GM18870 (cell line): Measurements from ENCODE around the gene CLDN3.

Source experiments
- ATAC-seq: cut with Tn5 transposase; IDR thresholded peaks from one replicate; pipeline ENCODE4 v1.9.1; 2021; ENCODE audit warnings: moderate library complexity; ENCODE audit not compliant: unreplicated experiment

CLDN3 gene

DNA sequence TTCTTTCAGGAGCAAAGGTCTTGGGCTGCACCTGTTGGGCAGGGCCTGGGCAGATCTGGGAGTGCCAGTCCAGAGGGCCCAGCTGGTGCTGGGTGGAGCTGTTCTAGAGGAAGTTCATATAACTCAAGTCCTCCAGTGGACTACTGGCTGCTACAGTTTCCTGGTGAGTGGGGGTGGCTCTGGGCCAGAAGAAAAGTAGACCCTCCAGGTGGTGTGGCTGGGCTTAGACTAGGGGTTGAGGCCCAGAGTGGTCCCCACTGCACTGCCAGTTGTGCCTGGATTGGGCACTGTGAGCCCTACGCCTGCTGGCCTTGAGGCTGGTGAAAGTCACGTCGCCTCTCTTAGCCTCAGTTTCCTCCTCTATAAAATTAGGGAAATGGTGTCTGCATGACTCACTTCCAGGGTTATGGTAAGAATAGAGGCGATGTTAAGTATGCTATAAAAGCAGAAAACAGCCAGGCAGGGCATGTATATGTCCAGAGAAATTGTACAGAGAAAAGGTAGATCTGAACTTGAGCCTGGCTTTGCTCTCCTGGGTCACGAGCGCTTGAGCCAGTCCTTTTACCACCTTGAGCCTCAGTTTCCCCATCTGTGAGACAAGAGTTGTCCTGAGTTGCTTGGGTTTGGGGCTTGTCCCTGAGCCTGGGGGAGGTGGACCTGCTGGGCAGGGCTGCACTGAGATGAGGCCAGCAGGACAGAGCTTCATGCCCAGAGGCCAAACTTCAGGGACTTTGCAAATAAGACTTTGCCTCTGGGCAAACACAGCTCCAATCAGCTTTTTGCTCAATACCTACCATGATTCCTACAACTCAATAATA, 3.8 kb upstream of the CLDN3 start:
- ATAC-seq, result no peak

DNA sequence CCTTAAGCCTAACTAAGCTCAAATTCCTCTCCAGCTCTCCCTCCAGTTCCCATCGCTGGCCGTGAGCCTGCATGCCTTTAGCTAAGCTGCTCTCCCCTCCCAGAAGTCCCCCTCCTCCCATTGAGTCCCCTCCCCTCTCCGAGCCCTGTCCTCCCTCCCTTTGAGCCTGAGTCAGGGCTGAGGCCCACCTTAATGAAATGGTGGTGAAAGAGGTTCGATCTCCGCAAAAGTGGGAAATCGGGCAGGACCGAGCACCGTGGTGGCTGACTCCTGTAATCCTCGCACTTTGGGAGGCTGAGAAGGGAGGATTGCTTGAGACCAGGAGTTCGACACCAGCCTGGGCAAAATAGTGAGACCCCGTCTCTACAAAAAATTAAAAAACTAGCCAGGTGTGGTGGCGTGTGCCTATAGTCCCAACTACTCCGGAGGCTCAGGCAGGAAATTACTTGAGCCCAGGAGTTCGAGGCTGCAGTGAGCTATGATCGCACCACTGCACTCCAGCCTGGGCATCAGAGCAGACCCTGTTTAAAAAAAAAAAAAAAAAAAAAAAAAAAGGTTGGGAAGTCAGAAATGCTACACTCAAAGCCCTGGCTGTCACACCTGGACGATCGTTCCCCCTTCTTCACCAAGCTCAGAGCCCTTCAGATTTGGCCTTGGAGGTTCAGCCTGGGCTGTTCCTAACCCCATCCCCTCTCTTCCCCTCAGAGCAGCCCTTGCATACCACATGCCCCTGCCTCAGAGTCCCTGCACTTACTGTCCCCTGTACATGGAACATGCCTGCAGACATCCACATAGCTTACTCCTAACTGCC, 995 bp upstream of the CLDN3 start:
- ATAC-seq, result no peak

DNA sequence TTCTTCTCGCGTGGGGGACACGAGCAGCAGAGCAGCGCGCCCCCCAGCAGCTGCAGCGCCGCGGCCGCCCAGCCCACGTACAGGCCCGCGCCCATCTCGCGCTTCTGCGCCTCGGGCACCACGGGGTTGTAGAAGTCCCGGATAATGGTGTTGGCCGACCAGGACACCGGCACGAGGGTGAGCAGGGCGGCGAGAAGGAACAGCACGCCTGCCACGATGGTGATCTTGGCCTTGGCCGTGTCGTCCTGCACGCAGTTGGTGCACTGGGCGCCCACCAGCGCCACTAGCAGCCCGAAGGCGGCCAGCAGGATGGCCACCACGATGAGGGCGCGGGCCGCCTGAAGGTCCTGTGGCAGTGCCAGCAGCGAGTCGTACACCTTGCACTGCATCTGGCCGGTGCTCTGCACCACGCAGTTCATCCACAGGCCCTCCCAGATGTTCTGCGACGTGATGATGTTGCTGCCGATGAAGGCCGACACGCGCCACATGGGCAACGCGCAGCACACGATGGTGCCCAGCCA, 529 bp downstream of the CLDN3 start:
- no peak for ATAC-seq

DNA sequence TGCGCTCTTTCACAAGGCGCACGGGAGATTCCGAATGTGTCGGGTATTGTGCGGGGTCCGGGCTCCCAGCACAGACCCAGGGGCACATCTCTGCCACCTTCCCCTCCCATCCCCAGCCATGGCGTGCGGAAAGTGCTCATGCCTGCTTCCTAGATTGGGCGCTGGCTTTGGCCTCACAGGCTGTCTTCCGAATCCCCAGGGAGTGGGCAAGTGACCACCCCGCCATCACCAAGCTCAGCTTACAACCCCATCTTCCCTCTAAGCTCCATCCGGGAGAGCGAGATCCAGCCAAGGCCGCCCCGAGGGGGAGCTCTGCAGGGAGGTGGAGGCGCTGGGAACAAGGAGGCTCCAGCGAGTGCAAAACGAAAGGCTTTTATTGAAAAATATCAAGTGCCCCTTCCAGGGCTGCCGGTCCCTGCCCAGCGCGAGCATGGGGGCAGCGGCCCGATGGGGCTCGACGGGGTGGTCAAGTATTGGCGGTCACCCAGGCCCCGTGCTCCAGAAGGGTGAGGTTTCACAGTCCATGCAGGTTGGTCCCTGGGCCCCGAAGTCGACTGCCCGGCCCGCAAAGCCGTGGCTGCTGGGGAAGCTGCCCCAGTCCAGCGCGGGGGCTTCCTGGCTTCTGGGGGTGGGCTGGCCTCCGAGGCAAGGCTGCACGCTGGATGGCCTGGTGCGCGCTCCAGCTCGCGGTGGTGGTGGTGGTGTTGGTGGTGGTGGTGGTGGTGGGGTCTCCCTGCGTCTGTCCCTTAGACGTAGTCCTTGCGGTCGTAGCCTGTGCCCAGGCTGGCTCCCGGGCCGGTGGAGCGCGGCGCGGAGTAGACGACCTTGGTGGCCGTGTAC, 1.2 kb downstream of the CLDN3 start:
- no peak for ATAC-seq

DNA sequence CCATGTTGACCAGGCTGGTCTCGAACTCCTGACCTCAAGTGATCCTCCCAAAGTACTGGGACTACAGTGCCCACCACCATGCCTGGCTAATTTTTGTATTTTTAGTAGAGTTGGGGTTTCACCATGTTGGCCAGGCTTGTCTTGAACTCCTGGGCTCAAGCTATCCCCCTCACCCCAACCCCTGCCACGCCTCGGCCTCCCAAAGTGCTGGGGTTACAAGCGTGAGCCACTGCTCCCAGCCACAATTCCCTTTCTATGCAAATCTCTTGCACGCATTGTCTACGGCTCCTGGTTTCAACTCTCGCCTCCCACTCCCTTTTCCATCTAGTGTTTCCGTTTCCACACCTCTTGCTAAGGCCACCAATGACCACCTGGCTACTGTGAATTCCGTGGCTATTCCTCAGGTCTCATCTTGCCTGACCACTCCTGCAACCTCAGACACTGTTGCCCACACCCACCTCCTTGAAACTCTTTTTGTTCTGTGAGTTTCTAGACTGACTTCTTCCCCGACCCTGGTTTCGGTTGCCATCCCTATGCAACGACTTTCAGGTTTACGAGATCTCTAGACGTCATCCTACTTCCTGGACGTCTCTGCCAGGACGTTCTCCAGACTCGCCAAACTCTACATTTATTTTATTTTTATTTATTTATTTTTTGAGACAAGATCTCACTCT, 3.4 kb downstream of the CLDN3 start:
- ATAC-seq, result no peak

DNA sequence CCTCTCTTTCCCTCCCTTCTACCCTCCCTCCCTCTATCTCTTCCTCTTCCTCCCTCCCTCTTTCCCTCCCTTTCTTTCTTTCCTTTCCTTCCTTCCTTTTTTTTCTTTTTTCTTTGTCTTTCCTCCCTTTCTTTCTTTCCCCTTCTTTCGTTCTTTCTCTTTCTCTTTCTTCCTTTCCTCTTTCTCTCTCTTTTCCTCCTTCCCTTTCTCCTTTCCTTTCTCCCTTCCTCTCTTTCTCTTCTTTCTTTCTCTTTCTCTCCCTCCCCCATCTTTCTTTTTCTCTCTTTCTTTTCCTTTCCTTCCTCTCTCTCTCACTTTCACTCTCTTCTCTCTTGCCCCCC, 7.4 kb downstream of the CLDN3 start:
- ATAC-seq, result no peak

DNA sequence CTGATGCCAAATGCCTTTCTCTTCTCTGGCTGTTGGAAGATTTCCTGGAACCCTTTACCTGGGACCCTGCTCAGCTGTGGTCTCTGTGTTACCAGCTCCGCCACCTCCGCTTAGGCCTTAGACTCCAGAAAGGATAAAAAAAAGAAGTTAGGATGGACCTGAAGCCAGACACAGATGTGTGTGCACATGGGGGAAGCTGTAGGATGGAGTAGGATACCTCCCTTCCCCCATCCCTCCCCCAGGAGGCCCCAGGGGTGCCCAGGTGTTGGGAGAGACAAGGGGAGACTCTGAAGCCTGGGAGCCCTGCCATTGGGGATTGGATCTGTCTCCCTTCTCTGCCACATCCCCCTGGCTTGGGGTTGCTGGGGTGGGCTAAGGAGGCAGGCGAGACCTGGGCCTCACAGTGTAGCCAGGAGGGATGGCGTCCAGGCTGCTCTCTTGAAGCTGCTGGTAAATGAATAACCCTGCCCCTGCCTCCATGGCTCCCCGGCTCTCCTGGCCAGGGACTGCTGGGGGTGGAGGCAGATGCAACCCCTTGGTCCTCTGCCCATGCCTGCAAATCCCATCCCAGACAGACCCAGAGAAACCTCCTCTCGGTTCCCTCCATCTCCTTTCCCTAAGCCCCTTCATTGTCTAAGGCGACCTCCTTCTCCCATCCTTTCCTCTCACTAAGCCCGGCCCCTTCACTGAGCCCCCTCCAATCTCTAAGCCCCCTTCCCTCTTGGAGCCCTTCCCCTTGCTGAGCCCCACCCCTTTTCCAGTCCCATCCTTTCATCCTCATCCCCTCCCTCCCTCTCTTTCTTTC, 8.0 kb downstream of the CLDN3 start:
- ATAC-seq, result no peak

DNA sequence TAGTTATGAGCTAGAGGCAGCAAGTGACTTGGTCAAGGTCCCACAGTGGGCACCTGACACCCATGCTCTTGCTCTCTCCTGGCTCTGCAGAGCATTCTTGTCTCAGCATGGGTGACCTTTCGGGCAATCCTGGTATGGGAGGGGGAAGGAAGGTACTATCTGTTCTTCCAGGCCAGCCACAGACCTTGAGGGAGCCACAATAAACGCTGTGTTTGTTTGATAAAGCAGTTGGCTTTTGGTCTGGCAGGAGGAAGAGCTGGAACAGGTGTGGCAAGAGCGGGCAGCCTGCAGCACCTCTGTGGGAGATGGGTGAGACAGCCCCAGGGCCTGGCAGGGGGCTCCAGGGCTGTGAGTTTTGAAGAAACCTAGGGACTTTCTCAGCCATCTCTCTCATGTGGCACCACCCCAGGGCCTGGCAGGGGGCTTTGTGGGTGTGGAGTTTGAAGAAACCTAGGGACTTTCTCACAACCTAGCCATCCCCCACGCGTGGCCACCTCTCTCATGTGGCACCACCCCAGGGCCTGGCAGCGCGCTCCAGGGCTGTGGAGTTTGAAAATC, 11.4 kb downstream of the CLDN3 start:
- no peak for ATAC-seq

DNA sequence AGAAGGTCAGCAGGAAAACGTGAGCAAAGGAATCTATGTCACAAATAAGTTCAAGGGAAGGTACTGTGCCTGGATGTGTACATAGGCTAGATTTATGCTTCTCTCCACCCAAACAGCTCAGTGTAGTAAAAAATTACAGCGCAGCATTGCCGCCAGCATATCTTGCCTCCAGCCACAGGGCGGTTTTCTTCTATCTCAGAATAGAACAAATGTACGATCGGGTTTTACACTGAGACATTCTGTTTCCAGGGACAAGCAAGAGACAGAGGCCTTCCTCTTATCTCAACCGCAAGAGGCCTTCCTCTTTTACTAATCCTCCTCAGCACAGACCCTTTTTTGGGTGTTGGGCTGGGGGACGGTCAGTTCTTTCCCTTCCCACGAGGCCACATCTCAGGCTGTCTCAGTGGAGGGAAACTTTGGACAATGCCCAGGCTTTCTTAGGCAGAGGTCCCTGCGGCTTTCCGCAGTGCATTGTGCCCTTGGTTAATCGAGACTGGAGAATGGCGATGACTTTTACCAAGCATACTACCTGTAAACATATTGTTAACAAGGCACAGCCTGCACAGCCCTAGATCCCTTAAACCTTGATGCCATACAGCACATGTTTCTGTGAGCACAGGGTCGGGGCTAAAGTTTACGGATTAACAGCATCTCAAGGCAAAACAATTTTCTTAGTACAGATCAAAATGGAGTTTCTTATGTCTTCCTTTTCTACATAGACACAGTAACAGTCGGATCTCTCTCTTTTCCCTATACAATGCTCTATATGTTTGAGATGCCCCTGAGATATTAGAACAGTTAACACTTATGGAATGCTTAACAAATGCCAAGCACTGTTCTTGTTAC, 19.9 kb downstream of the CLDN3 start:
- no peak for ATAC-seq

DNA sequence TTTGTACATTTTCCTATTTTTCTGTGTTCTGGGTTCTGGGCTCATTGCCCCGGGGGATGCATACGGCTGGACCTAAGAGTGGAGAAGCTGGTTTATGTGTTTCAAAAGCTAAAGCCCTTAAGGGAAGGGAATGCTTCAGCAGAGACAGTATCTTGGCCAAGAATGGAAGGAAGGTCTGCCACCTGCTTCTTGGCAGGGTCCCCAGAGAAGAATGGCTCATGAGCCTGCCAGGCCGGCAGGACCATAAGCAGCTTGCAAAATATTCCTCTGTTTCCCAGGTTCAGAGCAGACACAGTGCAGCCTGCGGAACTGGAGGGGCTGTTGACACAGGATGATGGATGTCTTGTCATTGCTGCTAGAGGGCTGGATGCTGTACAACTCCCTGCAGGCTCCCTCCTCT, 23.7 kb downstream of the CLDN3 start:
- no peak for ATAC-seq

DNA sequence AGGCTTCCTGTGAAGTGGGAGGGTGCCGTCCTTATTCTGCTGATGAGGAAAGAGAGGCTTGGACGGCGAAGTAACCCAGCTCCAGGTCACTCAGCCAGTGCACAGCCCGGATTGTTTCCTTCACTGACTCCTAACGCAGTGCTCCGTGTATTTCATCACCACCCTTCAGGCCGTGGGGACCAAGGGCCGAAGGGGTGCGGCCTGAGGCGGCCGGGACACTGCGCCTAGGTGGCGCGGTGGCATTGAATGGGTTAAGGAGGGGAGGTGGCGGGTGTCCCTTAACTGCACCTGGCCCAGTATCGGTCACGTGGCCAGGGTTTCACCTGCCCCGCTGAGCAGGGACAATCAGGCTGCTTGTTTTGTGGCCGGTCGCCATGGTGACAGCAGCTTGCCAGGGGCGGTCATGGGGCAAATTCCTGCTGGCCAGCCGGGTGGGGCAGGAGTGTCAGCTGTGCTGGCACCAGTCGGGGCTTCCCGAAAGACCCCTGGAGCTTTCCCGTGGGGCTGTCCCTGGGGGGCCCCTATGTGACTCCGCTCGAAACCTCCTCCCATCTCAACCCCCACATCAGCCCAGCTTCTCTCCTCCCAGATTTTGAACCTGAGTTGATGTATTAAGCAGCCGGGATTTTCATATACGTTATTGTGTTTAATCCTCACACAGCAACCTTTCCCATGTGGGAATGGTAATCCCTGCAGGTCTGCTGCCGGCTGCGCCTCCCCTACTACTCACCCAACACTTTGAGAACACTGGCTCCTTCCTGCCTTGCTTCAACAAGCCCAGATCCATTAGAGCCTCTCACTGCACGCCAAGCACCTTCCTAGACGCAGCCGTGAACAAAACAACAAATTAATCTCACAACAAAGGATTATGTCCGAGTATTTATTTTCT, 27.1 kb downstream of the CLDN3 start:
- ATAC-seq, result no peak

DNA sequence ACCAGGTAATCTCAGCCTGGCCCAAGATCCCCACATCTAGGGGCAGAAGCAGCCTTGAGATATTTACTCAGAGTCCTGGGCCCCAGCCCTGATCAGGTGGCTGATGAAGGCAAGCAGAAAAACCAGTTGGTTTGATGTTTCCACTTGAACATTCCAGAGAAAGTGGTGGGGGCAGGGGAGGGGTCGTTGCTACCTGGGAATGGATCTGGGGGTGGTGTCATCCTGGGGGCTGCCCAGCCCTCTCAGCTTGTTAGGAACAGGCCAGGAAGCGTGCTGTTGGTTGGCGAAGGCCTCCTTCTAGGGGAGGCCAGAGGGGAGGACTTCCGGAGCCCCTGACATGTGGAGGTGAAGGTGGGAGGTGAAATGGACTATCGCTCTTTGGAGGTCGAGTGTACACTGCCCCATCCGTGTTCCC, 27.7 kb downstream of the CLDN3 start:
- ATAC-seq, result no peak

DNA sequence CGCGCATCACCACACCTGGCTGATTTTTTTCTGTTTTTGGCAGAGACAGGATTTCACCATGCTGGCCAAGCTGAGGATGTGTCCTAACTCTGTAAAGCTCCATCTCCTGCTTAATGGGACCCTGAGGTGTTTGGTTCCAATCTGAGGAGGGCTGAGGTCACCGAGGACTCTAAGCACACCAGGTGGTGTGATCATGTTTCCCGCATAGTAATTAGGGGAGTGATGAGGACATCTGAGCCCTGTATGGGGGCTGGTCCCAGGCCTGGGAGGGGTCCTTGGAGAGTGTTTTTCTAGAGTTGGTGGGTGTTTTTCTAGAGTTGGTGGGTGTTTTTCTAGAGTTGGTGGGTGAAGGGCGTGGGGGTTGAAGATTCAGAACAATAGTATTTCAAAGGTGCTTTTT, 28.5 kb downstream of the CLDN3 start:
- no peak for ATAC-seq

DNA sequence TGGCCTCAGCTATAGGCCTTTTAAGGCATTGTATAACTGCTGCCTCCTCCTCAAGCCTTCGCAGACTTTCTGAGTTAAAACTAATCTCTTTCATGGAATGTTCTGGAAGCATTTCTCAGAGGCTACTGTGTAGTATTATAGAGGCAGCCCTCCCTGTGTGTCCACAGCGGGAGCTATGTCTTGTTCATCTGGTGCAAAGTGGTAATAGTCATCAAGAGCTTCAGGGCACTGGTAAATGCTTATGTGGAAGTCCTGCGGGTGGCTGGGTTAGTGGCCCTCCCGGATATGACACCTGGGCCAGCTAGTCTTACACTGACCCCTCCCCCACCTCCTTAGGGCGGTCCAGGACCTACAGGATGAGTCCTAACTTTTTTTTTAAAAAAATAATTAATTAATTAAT, 29.3 kb downstream of the CLDN3 start:
- no peak for ATAC-seq

DNA sequence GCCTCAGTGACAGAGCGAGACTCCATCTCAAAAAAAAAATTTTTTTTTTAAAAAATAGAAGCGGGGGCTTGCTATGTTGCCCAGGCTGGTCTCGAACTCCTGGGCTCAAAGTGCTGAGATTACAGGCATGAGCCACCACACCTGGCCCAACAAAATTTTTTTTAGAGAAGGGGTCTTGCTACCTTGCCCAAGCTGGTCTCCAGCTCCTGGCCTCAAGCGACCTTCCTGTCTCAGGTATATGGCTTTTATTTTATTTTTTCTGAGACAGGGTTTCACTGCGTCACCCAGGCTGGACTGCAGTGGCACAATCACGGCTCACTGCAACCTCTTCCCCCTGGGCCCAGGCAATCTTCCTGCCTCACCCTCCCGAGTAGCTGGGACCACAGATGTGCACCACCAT, 29.9 kb downstream of the CLDN3 start:
- no peak for ATAC-seq

DNA sequence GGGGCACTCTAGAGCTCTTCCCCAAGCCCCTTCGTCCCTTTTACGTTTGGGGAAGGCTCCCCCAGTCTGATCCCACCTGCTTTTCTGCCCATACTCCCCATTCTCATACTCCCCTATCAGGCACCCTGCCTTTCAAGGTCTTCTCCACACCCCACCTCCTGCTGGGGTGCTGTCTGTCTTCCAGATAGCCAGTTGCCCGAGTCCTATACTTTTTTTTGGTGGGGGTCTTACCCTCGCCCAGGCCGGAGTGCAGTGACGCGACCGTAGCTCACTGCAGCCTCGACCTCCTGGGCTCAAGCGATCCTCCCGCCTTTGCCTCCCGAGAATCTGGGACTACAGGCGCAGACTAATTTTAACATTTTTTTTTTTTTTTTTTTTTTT, 30.7 kb downstream of the CLDN3 start:
- no peak for ATAC-seq

DNA sequence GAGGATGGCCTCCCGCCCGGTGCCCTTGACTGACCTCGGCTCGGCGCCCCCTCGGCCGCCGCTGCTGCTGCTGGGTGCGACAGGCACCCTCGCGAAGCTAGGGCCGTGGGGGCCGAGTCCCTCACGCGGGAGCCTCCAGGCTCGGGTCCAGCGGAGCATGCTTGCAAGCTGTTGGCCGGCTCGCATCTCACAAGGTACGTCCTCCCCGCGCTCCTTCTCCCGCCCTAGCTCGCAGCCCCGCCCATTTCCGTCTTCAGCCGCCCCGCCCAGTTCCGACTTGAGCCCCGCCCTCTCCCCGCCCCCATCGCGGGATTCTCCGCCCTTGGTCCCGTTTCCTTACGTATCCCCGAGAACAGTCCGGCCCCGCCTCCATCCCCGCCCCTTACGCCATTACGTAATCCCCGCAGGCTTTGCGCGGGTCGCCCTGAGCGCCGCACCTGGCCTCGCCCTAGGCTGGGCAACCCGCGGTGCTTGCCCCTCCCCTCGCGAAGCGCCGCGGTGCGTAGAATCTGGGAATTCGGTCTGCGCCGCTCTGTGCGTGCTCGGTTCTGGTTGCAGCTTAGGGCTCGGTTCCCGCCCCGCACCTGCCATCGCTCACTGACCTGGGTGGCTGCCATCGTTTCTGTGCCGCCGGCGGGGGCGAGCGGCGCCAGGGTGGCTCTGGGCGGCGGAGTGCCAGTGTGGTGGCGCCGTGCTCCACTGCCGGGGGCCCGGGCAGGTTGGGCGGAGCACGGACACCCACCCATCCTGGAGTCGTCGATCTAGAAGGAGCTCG, 31.3 kb downstream of the CLDN3 start, which contains the start of gene ABHD11:
ABHD11 (minus strand) TSS at position 191 of the 775 bp plus-strand sequence; CDS start at position 159, 32 bp downstream.
- peak; percentile 73 for ATAC-seq
